ENCODE data around the gene CHSY3.

DNA sequence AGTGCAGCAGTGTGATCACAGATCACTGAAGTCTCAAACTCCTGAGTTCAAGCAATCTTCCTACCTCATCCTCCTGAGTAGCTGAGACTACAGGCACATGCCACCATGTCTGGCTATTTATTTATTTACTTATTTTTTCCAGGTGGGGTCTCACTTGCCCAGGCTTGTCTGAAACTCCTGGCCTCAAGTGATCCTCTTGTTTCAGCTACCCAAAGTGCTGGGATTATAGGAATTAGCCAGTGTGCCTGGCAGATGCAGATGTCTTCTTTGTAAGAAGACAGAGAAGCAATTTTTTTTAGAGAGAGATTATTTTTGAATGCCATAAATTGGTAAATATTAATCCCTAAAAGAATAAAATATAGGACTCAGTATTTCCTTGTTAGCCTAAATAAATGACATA is 54.3 kb downstream of the CHSY3 start:
- TF ChIP-seq CTCF (IDR thresholded peaks at IDR 0.05; ENCODE audit: low read depth, low read length, missing input control) (no peak), HNF4A (conservative IDR thresholded peaks at IDR 0.05) (no peak), ZBTB33 (IDR thresholded peaks at IDR 0.05) (no peak), TAF1 (conservative IDR thresholded peaks at IDR 0.05) (no peak), SP1 (IDR thresholded peaks at IDR 0.05) (no peak), RAD21 (IDR thresholded peaks at IDR 0.05) (no peak), YY1 (IDR thresholded peaks at IDR 0.05) (no peak), HNF4G (IDR thresholded peaks at IDR 0.05) (no peak), MAX (IDR thresholded peaks at IDR 0.05) (no peak), NR2F2 (IDR thresholded peaks at IDR 0.05) (no peak), EGR1 (IDR thresholded peaks at IDR 0.05; ENCODE audit: low read depth in 2 of 2) (no peak), FOXA1 (IDR thresholded peaks at IDR 0.05) (no peak)
- TF ChIP-seq, protein P1, sequence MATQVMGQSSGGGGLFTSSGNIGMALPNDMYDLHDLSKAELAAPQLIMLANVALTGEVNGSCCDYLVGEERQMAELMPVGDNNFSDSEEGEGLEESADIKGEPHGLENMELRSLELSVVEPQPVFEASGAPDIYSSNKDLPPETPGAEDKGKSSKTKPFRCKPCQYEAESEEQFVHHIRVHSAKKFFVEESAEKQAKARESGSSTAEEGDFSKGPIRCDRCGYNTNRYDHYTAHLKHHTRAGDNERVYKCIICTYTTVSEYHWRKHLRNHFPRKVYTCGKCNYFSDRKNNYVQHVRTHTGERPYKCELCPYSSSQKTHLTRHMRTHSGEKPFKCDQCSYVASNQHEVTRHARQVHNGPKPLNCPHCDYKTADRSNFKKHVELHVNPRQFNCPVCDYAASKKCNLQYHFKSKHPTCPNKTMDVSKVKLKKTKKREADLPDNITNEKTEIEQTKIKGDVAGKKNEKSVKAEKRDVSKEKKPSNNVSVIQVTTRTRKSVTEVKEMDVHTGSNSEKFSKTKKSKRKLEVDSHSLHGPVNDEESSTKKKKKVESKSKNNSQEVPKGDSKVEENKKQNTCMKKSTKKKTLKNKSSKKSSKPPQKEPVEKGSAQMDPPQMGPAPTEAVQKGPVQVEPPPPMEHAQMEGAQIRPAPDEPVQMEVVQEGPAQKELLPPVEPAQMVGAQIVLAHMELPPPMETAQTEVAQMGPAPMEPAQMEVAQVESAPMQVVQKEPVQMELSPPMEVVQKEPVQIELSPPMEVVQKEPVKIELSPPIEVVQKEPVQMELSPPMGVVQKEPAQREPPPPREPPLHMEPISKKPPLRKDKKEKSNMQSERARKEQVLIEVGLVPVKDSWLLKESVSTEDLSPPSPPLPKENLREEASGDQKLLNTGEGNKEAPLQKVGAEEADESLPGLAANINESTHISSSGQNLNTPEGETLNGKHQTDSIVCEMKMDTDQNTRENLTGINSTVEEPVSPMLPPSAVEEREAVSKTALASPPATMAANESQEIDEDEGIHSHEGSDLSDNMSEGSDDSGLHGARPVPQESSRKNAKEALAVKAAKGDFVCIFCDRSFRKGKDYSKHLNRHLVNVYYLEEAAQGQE (IDR thresholded peaks at IDR 0.05), result no peak
- TF ChIP-seq, protein P2, sequence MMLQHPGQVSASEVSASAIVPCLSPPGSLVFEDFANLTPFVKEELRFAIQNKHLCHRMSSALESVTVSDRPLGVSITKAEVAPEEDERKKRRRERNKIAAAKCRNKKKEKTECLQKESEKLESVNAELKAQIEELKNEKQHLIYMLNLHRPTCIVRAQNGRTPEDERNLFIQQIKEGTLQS (IDR thresholded peaks at IDR 0.05), result no peak

Measured in liver (tissue), 3 donors.